Measurements from ENCODE around the gene POLR1C.
"Not testable (repeated sequence)": the region's sequence is repeated elsewhere in the genome, so short reads cannot be mapped to it uniquely, and the experiment has no call there.

DNA sequence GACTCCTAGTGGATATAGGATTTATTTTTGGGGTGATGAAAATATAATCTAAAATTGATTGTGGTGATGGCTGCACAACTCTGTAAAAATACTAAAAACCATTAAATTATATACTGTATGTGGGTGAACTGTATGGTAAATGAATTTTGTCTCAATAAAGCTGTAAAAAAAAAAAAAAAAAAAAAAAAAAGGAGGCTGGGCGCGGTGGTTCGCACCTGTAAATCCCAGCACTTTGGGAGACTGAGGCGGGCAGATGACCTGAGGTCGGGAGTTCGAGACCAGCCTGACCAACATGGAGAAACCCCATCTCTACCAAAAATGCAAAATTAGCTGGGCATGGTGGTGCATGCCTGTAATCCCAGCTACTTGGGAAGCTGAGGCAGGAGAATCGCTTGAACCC is 40.7 kb downstream of the POLR1C start:
- TF ChIP-seq, protein P1, sequence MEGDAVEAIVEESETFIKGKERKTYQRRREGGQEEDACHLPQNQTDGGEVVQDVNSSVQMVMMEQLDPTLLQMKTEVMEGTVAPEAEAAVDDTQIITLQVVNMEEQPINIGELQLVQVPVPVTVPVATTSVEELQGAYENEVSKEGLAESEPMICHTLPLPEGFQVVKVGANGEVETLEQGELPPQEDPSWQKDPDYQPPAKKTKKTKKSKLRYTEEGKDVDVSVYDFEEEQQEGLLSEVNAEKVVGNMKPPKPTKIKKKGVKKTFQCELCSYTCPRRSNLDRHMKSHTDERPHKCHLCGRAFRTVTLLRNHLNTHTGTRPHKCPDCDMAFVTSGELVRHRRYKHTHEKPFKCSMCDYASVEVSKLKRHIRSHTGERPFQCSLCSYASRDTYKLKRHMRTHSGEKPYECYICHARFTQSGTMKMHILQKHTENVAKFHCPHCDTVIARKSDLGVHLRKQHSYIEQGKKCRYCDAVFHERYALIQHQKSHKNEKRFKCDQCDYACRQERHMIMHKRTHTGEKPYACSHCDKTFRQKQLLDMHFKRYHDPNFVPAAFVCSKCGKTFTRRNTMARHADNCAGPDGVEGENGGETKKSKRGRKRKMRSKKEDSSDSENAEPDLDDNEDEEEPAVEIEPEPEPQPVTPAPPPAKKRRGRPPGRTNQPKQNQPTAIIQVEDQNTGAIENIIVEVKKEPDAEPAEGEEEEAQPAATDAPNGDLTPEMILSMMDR (IDR thresholded peaks at IDR 0.05), result not testable (repeated sequence)
- TF ChIP-seq POLR2AphosphoS5 (IDR thresholded peaks at IDR 0.05; ENCODE audit: insufficient read depth in 1 of 2, low read depth in 1 of 2), result not testable (repeated sequence)
